PFSK-1 (cell line): ENCODE measurements around the gene SON.

Experiments
- POLR2AphosphoS5 ChIP-seq: IDR thresholded peaks from 2 replicates; pipeline ENCODE4 v1.6.1; 2012; ENCODE audit warnings: low read depth, mild to moderate bottlenecking, control low read depth, low read length, moderate library complexity
- TF ChIP-seq, protein P1 (sequence below), 2 experiments: IDR thresholded peaks; 2 replicates each; pipeline versions ENCODE4 v1.6.1 to v1.8.0; 2011 to 2012; ENCODE audit warnings: low read depth in 2 of 2, low read length in 2 of 2, control low read depth in 1 of 2, inconsistent platforms in 1 of 2, mild to moderate bottlenecking in 1 of 2, moderate library complexity in 1 of 2; ENCODE audit not compliant: insufficient read depth in 1 of 2

- TF ChIP-seq, protein P1, sequence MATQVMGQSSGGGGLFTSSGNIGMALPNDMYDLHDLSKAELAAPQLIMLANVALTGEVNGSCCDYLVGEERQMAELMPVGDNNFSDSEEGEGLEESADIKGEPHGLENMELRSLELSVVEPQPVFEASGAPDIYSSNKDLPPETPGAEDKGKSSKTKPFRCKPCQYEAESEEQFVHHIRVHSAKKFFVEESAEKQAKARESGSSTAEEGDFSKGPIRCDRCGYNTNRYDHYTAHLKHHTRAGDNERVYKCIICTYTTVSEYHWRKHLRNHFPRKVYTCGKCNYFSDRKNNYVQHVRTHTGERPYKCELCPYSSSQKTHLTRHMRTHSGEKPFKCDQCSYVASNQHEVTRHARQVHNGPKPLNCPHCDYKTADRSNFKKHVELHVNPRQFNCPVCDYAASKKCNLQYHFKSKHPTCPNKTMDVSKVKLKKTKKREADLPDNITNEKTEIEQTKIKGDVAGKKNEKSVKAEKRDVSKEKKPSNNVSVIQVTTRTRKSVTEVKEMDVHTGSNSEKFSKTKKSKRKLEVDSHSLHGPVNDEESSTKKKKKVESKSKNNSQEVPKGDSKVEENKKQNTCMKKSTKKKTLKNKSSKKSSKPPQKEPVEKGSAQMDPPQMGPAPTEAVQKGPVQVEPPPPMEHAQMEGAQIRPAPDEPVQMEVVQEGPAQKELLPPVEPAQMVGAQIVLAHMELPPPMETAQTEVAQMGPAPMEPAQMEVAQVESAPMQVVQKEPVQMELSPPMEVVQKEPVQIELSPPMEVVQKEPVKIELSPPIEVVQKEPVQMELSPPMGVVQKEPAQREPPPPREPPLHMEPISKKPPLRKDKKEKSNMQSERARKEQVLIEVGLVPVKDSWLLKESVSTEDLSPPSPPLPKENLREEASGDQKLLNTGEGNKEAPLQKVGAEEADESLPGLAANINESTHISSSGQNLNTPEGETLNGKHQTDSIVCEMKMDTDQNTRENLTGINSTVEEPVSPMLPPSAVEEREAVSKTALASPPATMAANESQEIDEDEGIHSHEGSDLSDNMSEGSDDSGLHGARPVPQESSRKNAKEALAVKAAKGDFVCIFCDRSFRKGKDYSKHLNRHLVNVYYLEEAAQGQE (IDR thresholded peaks at IDR 0.05; ENCODE audit: insufficient read depth in 1 of 2, low read depth in 2 of 2, low read length in 2 of 2), result no peak
- TF ChIP-seq POLR2AphosphoS5, result no peak
These were observed 23.7 kb downstream of the SON start for GRCh38 chr21:33566514-33566913.
